Measurements from ENCODE around the gene RASD1. TPM values are rescaled to one million over a fixed set of nuclear protein-coding genes. Genes with fewer than 3 reads are reported as not detected.
A peak's percentile ranks its signal among the peaks of the same experiment; 100 is the strongest.

RASD1 gene
- total RNA-seq, 1 donor from 2014 or later = 4.4 TPM

- intact Hi-C loops (cut with DNase I) = no loop called here
- DNase-seq (ENCODE audit: low spot score) = no peak
These were observed 6.8 kb upstream of the RASD1 start for GRCh38 chr17:17502741-17503565.

GRCh38 chr17:17500999-17501605 is 4.9 kb upstream of the RASD1 start:
- DNase-seq (ENCODE audit: low spot score) = no peak
- intact Hi-C loops (cut with DNase I) = no loop called here

- DNase-seq (ENCODE audit: low spot score) = peak; percentile 66
- intact Hi-C loops (cut with DNase I) = loop anchor here (5.0 kb wide), 5 partner anchors 53 to 147 kb away; no protein-coding TSS in a partner anchor
These were observed 3.4 kb upstream of the RASD1 start for GRCh38 chr17:17499402-17500145.

GRCh38 chr17:17498606-17499301 is 2.6 kb upstream of the RASD1 start:
- intact Hi-C loops (cut with DNase I) = loop anchor here (5.0 kb wide), 5 partner anchors 54 to 146 kb away; no protein-coding TSS in a partner anchor
- DNase-seq (ENCODE audit: low spot score) = peak; percentile 63

GRCh38 chr17:17497845-17498520 is 1.8 kb upstream of the RASD1 start:
- peak; percentile 68 for DNase-seq (ENCODE audit: low spot score)

GRCh38 chr17:17497065-17497844 is 1.1 kb upstream of the RASD1 start:
- intact Hi-C loops (cut with DNase I) = loop anchor here (5.0 kb wide), 5 partner anchors 55 to 145 kb away; no protein-coding TSS in a partner anchor
- DNase-seq (ENCODE audit: low spot score) = no peak

More at GRCh38 chr17:17497845-17498520, 1.8 kb upstream of the RASD1 start:
- intact Hi-C loops (cut with DNase I) = loop anchor here (5.0 kb wide), 5 partner anchors 54 to 146 kb away; no protein-coding TSS in a partner anchor

GRCh38 chr17:17495536-17496188 is 533 bp downstream of the RASD1 start:
- intact Hi-C loops (cut with DNase I) = loop anchor here (1.0 to 5.0 kb wide), 6 partner anchors 57 to 147 kb away; no protein-coding TSS in a partner anchor
- peak; percentile 77 for DNase-seq (ENCODE audit: low spot score)

- intact Hi-C loops (cut with DNase I) = loop anchor here (5.0 kb wide), 5 partner anchors 57 to 147 kb away; no protein-coding TSS in a partner anchor
- peak; percentile 78 for DNase-seq (ENCODE audit: low spot score)
These were observed 1.2 kb downstream of the RASD1 start for GRCh38 chr17:17494870-17495535.

GRCh38 chr17:17494499-17494869 is 1.7 kb downstream of the RASD1 start:
- DNase-seq (ENCODE audit: low spot score) = no peak
- intact Hi-C loops (cut with DNase I) = no loop called here

GRCh38 chr17:17493986-17494466 is 2.2 kb downstream of the RASD1 start:
- intact Hi-C loops (cut with DNase I) = no loop called here

GRCh38 chr17:17493249-17493985 is 2.8 kb downstream of the RASD1 start:
- intact Hi-C loops (cut with DNase I) = no loop called here
- peak; percentile 73 for DNase-seq (ENCODE audit: low spot score)

More at GRCh38 chr17:17493986-17494466, 2.2 kb downstream of the RASD1 start:
- DNase-seq (ENCODE audit: low spot score) = no peak

GRCh38 chr17:17492571-17492970 is 3.6 kb downstream of the RASD1 start:
- intact Hi-C loops (cut with DNase I) = no loop called here
- peak; percentile 41 for DNase-seq (ENCODE audit: low spot score)

- peak; percentile 64 for DNase-seq (ENCODE audit: low spot score)
- intact Hi-C loops (cut with DNase I) = no loop called here
These were observed 4.1 kb downstream of the RASD1 start for GRCh38 chr17:17492085-17492484.

- DNase-seq (ENCODE audit: low spot score) = no peak
- intact Hi-C loops (cut with DNase I) = no loop called here
These were observed 4.6 kb downstream of the RASD1 start for GRCh38 chr17:17491546-17491988.

GRCh38 chr17:17491031-17491471 is 5.1 kb downstream of the RASD1 start:
- no peak for DNase-seq (ENCODE audit: low spot score)
- intact Hi-C loops (cut with DNase I) = no loop called here

GRCh38 chr17:17487998-17488397 is 8.2 kb downstream of the RASD1 start:
- no peak for DNase-seq (ENCODE audit: low spot score)
- intact Hi-C loops (cut with DNase I) = no loop called here

All from cardiac septum (tissue), 1 donor.